MV-4-11 (cell line): ENCODE results near the gene SLC2A4.
"Not testable (repeated sequence)": the region's sequence is repeated elsewhere in the genome, so short reads cannot be mapped to it uniquely, and the experiment has no call there.

Experiments
- DNase-seq: peaks from one replicate; lab custom pipeline; 2025; lab: John Stamatoyannopoulos, UW

Gene SLC2A4

DNA sequence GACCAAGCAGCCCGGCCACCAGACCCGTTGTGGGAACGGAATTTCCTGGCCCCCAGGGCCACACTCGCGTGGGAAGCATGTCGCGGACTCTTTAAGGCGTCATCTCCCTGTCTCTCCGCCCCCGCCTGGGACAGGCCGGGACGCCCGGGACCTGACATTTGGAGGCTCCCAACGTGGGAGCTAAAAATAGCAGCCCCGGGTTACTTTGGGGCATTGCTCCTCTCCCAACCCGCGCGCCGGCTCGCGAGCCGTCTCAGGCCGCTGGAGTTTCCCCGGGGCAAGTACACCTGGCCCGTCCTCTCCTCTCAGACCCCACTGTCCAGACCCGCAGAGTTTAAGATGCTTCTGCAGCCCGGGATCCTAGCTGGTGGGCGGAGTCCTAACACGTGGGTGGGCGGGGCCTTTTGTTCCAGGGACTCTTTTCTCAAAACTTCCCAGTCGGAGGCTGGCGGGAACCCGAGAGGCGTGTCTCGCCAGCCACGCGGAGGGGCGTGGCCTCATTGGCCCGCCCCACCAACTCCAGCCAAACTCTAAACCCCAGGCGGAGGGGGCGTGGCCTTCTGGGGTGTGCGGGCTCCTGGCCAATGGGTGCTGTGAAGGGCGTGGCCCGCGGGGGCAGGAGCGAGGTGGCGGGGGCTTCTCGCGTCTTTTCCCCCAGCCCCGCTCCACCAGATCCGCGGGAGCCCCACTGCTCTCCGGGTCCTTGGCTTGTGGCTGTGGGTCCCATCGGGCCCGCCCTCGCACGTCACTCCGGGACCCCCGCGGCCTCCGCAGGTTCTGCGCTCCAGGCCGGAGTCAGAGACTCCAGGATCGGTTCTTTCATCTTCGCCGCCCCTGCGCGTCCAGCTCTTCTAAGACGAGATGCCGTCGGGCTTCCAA lies at the start of gene SLC2A4:
TSS of gene SLC2A4 (plus strand) at position 645 of the 879 bp plus-strand sequence. CDS start at position 862, 217 bp downstream.
- peak; percentile 95 for DNase-seq

DNA sequence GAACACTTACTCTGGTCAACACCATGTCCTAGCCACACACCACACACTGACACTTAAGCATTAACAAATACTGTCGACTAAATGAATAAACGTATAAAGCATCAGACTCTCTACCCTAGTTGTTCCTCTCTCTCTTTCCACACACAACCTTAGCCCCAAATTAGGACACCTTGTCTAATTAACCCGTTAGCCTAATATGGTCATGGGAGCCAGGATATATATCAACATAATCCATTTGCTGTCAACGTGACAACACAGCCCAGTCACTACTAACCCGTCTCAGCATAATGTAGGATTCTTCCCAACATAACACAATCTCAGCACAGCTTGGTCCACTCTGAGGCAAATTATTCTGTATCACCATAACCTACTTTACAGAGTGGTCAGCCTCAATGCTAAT lies 49.4 kb upstream of the SLC2A4 start:
- no peak for DNase-seq

DNA sequence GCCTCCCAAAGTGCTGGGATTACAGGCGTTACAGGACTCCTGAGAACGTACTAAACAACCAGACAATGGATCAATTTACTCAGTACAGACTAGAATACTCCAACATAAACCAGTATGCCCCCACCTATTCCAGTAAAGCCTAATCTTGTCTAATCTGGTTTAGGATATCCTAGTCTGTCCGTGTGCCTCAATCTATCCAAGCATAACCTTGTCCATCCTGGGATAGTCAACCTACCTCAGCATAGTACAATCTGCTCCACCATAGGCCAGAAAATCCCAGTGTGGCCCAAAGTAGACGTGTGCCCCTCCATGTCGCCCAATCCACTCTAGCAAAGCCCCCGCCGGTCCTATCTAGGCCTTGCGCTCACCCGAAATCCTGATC lies 47.8 kb upstream of the SLC2A4 start:
- no peak for DNase-seq

DNA sequence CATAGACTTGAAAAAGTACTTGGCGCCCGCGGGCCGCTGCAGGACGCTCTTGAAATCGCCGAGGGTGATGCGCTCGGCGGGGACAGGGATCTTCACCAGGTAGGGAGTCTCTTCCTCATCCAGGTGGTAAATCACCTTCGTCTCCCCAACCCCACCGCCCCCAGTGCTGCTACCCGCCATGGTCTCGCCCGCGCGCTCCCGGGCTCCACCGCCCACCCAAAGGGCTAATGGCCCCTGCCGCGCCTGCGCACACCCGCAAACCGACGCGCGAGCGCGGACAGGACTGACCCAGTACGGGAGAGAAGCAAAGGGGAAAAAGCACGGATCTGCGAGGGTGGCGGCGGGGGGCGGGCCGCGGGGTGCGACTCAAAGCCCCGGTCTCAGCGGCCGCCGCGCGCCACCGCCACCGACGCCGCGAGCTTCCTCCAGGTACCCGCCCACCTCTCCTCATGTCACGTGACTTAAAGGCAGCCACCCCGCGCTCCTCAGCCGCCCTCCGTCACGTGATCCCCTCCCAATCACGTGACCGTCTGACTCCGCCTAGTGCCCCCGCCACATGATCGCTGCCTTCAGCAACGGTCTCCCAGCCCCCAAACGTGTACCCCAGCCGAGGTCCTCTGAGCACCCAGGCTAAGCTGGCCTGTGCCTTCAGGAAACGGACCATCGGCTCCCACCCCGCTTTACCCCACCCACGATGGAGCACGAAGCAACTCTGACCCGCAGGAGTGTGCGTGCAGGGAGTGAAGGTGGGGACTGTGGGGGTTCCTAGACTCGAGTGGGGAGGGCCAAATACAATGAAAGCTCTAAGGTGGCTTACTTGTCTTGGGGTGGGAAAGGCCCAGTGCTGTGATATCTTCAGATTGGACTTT lies 47.2 kb upstream of the SLC2A4 start, which contains the start of gene DVL2:
TSS of gene DVL2 (minus strand) at position 435 of the 869 bp plus-strand sequence. CDS start at position 180, 255 bp downstream.
- DNase-seq: peak; percentile 90

DNA sequence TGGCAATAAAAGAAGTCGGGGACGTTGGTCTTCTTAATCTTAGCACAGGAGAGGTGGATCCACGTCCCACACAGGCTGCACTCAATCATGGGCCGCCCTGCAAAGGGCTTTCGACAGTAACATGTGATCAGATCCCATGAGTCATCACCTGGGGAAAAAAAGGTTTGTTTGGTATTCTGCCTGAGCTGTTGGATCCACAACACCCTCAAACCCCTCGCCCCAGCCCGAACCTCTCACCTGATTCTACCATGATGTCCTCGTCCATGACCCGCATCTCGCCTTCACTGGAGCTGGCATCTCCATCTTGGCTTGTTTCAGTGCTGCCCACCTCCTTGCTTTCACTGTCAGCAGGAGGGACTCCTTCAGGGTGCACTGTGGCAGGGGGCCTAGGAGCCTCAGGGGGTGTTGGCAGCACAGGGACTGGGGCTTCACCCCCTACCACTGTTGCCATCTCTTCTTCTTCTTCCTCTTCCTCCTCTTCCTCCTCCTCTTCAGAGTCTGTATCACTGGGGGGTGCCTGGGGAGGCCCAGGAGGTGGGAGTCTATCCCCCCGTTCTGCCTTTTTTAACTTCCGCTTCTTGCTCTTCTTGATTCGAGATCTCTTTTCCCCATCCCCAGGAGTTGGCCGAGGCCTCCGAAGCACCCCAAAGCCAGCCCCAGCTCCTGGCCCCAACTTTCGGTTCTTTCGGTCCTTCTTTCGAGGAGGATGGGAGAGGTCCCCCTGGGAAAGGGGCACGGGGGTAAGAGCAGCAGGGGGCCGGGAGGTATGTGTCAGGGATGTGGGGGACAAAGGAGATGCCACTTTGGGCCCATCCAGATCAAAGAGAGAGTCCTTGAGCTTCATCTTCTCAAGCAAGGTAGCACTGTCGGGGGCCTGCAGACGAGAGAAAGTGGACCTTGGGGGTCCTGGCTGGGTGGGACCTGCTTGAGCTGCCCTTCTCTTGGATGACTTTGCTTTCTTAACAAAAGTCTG lies 45.5 kb upstream of the SLC2A4 start:
- DNase-seq: no peak

DNA sequence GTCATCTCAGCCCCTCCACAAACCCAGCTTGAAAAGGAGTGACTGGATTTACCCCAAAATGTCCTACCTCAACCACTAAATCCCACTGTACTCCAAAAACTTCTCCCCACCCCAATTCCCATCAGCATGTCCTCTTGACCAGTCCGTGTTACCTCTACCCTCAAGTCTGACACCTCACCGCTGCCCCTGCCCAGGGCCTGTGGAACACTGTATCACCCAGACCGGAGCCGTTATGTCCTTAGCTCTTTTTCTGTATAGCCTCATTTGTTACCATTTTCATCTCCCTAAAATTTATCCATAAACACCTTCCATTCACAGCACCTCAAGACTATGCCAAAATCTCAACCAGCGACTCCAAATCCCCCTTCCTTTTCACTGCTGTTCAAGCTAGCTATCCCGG lies 44.7 kb upstream of the SLC2A4 start:
- no peak for DNase-seq

DNA sequence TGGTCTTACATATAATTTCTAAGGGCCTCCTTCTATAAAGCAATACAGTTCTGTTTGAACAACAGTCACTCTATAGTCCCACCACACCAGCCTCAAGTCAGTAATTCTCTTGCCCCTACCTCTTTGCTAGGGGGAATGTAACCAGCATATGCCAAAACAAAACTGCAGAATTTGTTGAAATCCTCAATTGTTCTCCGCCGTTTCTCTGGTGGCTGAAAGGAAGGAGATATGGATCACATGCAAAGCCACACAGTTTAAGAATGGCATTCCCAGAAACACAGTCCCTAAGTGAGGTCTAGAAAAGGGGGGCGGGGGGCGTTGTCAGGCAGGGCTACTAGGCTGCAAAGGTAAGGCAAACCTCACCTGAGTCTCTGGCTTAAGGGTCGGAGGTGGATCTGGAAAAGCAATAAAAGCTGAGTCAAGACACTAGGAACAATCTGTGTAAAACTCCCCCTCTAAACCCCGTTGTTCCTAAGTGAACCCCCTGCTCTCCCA lies 44.2 kb upstream of the SLC2A4 start:
- no peak for DNase-seq

DNA sequence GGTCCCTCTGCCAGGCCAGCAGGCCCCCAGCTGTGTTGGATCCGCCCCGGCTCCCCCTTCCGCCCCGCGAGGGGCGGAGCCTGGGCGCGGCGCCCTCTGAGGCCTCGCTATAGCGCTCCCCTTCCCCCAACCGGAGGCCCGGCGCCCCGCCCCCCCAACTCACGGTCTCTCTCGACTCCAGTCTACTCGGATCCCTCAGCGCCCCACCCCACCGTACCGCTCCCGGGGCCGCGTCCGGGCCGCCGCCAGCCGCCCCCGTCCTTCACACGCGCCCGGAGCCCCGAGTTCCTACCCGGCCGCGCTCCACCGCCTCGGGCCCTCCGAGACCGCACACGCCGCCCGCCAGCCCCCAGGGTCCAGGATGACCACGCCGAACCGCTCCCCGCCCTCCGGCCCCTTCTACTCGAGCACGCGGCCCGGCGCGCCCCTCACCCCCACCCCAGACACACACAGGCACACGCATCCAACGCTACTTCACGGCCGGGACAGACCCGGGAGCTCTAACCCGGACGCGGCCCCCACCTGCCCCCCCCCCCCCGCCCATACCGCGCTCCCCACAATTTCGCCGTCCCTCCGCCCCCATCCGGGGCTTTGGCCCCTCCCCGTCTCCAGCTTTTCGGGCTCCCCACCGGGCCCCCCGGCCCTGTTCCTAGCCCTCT lies 43.6 kb upstream of the SLC2A4 start:
- DNase-seq: peak; percentile 49

DNA sequence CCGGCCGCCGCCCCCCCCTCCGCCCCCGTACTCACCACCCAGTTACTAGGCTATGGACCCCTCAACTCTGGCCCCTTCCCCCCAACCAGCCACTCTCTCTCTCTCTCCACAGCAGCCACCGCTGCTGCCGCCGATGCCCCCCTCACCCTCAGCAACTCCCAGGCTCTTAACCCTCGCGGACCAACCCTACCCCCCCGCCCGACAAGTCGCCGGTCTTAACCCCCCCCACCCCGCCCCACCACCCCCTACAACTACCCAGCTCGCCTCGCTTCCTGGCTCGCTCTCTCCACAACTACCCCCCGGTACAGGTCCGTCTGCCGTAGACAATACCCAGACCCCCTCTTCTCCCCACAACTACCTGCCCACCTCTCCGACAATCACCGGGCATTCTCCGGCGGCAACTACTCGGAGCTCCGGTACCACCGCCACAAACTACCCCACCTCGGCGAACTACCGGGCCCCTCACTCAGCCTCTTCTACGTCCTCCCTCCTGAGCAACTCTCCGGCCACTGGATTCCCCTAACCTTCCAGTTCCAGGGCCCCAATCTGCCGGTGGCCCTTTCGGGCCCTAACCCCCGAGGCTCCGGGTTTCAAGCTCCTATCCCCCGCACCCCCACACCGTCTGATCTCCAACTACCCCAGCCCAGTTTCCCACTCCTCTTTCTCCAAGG lies 43.0 kb upstream of the SLC2A4 start:
- no peak for DNase-seq

DNA sequence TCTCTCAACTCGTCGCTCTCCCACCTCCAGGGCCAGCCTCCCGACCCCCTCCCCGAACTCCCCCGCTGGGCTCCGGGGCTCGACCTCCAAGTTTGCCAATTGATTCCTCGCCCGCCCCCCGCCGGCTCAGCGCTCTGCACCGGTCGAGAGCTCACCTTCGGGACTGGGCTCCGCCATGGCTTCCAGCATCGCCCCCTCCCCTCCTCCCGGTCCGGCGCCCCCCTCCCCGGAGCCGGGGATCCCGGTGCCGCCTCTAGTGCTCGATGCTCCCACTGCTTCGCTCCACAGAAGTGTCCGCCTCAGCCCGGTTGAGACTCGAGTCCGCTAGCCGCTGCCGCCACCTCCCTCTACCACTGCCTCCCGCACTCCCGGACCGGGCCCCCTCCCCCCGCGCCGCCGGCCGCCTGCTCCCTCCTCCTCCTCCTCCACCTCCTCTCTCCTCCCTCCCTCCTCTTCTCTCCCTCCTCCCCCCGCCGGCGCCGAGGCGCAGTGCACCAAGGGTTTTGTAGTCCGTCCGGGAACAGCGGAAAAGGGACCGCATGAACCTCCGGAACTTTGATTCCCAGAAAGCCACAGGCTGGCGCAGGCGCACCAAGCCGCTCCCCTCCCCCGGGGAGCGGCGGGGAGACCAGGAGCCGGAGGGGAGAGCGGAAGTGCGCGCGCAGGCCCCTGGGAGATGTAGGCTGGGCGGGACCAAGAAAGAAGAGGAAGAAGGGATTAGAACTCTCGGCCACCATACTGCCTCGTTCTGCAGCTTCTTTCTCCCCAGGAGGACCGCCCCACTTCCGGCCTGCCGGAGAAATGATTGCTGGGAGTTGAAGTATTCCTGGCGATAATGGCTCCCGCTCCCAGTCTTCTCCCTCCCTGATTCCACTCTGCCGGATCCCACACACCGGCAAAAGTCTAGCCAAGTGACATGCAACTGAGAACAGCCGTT lies 42.2 kb upstream of the SLC2A4 start, which contains the start of gene PHF23:
TSS of gene PHF23 (minus strand) at position 367 of the 937 bp plus-strand sequence. CDS start at position 189, 178 bp downstream.
- peak; percentile 99 for DNase-seq

DNA sequence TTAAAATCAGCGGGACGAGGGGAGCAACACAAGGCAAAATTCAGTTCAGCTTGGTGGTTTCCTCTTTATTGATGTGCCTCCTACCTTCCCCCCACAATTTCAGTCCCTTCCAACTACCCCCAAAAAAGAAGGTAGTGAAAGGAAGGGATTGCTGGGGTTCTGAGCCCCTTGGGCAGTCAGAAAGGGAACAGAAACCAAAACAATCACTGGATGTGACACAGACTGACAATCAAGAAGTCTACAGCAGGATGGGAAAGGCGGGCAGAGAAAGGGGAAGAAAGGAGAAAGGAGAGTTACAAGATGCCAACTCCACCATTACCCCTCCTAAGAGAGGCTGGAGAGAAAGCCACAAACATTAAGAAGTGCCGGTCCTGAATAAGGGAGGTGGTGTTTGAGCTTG lies 41.1 kb upstream of the SLC2A4 start:
- DNase-seq: peak; percentile 96

DNA sequence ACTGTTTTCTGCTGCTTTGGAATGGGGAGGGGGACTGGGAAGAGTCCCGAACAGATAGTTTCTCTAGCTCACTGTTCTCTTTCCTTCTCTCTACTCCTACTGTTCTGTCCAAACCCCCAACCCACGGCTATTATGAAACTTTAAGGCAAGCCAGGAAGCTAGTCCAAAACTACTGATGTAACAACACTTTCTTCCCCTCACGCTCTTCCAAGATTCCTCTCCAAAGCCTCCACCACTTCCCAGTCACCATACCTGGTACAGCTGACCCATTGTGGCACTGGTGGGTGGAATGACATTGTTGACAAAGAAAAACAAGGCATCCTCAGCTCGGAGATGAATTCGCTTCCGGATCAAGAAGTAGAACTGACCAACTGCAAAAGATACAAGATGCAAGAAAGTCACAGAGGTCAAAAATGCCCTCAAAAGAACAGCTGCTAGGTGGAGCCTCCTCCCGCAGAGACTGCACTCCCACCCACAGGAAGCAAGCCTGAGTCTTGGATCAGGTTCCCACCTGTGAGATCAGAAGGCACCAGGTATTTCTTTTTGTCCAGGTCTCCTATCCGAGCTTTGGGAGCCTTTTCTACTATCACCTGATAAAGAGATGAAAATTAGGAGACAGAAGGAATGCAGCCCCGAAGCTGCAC lies 40.3 kb upstream of the SLC2A4 start:
- DNase-seq: no peak

DNA sequence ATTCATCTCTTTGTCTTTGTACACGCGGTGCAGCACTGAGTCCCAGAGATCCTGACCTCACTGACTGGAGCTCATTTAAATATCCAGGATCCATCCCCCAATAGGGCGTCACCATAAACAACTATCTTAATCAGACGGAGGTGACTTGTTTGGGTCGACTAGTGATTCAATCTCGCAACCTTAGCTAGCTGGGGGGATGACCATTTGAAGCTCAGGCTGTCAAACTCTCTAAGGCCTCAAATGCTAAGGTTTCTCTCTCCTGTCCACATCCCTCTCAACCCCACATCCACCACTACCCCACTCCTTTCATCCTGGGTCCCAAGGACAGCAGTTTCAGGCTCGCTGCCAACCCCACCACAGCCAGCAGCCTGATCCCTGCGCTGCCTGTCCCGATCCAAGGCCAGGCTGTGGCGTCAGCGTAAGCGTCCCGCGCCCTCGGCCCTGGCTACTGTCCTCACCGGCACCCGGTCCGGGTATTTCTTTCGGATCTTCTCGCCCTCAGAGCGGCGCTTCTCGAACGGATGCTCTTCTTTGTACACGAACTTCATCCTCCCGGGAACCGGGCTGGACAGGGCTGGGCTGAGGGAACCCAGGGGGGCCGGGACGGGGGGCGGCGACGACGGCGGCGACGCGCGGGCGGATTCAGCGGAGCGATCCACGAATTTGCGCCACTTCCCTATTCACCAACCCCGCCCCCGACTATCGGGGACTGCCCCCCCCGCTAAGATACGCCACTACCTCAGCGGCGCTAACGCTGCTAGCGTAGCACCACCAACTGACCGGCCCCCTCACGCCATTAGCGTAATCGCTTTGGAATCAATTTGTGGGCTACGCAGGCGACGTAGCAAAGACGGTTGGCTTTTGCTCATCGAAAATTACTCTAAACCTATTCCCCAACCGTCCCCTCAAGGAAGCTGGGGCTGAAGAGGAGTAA lies 39.5 kb upstream of the SLC2A4 start, which contains the start of gene GABARAP:
TSS of gene GABARAP (minus strand) at position 667 of the 934 bp plus-strand sequence. CDS start at position 548, 119 bp downstream.
- DNase-seq: peak; percentile 82

DNA sequence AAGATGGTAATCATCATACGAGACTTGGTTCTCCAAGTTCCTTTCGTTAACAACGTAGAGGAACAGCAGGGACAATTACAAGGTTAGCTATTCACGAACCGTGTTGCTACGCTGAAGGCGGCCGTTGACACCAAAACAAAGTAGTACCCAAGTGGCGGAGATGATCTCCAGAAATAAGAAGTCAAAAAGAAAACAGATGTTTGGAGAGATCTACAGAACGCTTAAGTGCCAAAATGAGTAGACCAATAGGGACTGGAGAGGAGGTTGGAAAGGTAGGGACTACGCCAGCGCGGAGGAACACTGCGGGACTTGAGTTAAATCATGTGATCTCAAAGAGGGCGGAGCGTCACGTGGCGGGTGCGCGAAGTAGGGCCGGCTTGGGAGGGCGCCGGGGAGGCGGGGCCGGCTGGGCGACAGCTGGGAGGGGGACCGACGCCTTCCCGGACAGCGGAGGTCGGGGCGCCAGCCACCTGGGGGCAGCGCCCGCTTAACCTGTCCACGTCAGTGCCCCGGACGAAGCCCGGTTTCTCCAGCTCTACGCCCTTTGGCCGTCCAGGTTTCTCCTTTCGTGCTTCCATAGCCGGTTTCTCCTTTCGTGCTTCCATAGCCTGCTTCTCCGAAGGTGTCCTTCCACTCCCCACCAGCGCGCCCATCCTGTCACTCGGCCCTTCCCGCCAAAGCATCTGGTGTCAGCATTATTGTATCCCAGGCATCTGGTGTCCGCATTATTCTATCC lies 38.6 kb upstream of the SLC2A4 start:
- peak; percentile 89 for DNase-seq

DNA sequence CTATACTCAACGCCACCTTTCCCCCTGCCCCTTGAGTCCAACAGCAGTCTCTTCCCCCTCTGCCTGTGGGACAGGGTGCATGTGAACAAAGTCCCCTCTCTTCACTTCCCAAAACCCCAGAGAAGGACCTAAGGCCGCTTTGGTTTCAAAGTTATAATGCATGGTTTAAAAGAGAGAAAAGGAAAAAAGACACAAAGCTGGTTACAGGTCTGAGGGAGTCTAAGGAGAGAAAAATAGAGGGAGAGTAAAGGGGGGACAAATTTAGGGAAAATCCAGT lies 38.1 kb upstream of the SLC2A4 start:
- no peak for DNase-seq

DNA sequence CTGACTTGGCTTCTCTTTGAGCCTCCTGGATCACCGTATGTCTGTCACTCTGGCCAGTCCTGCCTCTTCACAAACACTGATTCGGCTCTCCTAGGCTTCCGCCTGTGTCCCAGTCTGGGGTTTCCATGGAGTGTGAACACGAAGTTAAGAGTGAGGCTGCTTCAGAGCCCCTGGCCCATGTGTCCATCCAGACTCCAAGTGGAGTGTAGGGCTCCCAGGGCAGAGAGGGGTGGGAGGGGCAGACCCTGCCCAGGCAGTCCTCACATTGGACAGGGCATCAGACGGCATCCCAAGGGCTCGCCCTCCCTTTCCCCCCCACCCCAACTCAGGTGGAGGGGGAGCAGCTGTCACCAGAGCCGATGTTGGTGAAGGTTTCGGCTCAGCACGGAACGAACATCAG lies 37.7 kb upstream of the SLC2A4 start:
- DNase-seq: not testable (repeated sequence)

DNA sequence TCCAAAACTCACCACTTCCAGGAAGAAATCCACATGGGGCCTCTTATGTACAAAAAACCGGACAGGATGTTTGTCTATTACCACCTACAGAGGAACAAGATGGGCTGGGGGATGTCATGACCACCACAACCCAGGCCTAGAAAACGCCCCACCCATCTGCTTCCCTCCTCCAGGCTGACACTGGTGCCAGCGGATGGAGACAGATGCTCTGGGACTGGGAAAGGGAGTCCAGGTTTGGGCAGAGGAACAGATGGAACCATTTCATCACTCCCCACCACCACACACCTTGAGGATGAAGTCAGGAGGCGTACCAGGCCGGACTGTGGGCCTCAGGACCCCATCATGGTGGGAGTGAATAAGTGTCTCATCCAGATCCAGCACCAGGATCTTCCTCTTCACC lies 34.7 kb upstream of the SLC2A4 start:
- no peak for DNase-seq
